Myometrial cell (primary cell): ENCODE results near the gene LYPD8. TPM values are rescaled to one million over a fixed set of nuclear protein-coding genes. Genes with fewer than 3 reads are reported as not detected.

ENCODE experiments used
- total RNA-seq: library from RNA; depleted of rRNA; stranded (reverse); fragments of >200 nt; gene quantifications from 2 replicates; pipeline ENCODE4 v1.2.3, GENCODE V29; 2015

Gene LYPD8
- total RNA-seq: not detected in 2 replicates

DNA sequence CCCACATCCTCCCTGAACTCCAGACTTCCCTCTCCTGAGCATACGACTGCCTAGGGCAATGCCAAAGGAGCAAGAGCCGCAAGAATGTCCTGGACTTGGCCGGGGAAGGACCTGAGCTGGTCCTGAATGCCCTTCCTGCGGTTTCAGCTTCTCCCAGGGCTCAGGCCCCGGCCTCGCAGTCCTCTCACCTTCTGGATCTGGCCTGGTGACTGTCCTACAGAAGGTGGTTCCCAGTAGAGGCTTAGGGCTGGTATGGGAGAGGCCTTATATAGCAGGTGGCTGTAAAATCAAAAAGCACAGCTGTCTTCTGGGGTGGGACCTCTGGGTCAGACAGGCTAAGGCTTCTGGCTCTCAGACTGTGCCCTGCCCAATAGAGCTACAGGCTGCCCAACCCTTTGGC lies at the start of gene LYPD8:
TSS of gene LYPD8 (minus strand) at position 243 of the 400 bp plus-strand sequence. CDS start 4,678 bp downstream, outside the sequence.

GRCh38 chr1:248702714-248703113 lies 52.8 kb downstream of the LYPD8 start, which contains the start of gene OR14I1:
Gene OR14I1, minus strand, starts transcription at chr1:248702766.

Other genes starting within 250 kb of the LYPD8 start
- gene OR2G6, start 247.7 kb downstream of the LYPD8 start, total RNA-seq: not detected in 2 replicates
- gene OR2T29, start 193.0 kb downstream of the LYPD8 start, total RNA-seq: not detected in 2 replicates
- gene OR2T34, start 181.0 kb downstream of the LYPD8 start, total RNA-seq: not detected in 2 replicates
- gene OR2T10, start 158.1 kb downstream of the LYPD8 start, total RNA-seq: not detected in 2 replicates
- not detected in 2 replicates for gene OR2T11, start 120.7 kb downstream of the LYPD8 start, total RNA-seq
- not detected in 2 replicates for gene OR2T35, start 110.5 kb downstream of the LYPD8 start, total RNA-seq
- gene OR2T27, start 100.2 kb downstream of the LYPD8 start, total RNA-seq: not detected in 2 replicates
- not detected in 2 replicates for gene OR14I1, start 53.0 kb downstream of the LYPD8 start, total RNA-seq
- 18.5 and 21.1 TPM in 2 replicates for gene SH3BP5L, start 70.2 kb upstream of the LYPD8 start, total RNA-seq
- gene ZNF672, start 82.5 kb upstream of the LYPD8 start, total RNA-seq: 11.8 and 13.5 TPM in 2 replicates
- gene ZNF692, start 103.3 kb upstream of the LYPD8 start, total RNA-seq: 6.6 and 11.9 TPM in 2 replicates
- gene PGBD2, start 150.5 kb upstream of the LYPD8 start, total RNA-seq: 1.8 and 2.9 TPM in 2 replicates